Bronchial epithelial cell (primary cell): ENCODE results near the gene ADAMTS2. TPM values are rescaled to one million over a fixed set of nuclear protein-coding genes. Genes with fewer than 3 reads are reported as not detected.

ENCODE experiments used
- DNase-seq: peaks from one replicate; pipeline ENCODE4 v3.0.0-alpha.2; 2010; ENCODE audit warnings: low read depth
- FAIRE-seq: peaks from 2 replicates; lab custom pipeline; 2011; peaks lifted over from hg19 to GRCh38; lab: Jason Lieb, UNC
- H3K27me3 ChIP-seq: 2 replicates; pipeline ENCODE4 v1.5.1; 2011; ENCODE audit warnings: low read length; ENCODE audit not compliant: control insufficient read depth, insufficient read depth
- H3K36me3 ChIP-seq: 2 replicates; pipeline ENCODE4 v1.5.1; 2011; ENCODE audit warnings: low read length; ENCODE audit not compliant: control insufficient read depth, insufficient read depth
- H3K4me3 ChIP-seq: 2 replicates; pipeline ENCODE4 v1.5.1; 2011; ENCODE audit warnings: mild to moderate bottlenecking, low read depth, low read length, control low read depth
- total RNA-seq: library from RNA; depleted of rRNA; stranded (reverse); fragments of >200 nt; gene quantifications from 2 replicates; pipeline ENCODE4 v1.2.1, GENCODE V29; 2014
- TF ChIP-seq, protein P1 (sequence below): IDR thresholded peaks from 2 replicates; pipeline ENCODE4 v1.5.1; 2011; ENCODE audit warnings: mild to moderate bottlenecking, moderate library complexity, low read length, control low read depth, inconsistent platforms; ENCODE audit not compliant: insufficient read depth, severe bottlenecking

ADAMTS2 gene
- total RNA-seq, 1 donor from 2014 or later: 0.26 TPM

GRCh38 chr5:179138568-179138925 is 206.7 kb downstream of the ADAMTS2 start:
- DNase-seq (no peak), FAIRE-seq (no peak)
- Histone ChIP-seq H3K4me3 (no peak overlapping the region), H3K27me3 (no peaks in the 10 kb centered on the region), H3K36me3 (no peaks in the 10 kb centered on the region)
- TF ChIP-seq, protein P1, sequence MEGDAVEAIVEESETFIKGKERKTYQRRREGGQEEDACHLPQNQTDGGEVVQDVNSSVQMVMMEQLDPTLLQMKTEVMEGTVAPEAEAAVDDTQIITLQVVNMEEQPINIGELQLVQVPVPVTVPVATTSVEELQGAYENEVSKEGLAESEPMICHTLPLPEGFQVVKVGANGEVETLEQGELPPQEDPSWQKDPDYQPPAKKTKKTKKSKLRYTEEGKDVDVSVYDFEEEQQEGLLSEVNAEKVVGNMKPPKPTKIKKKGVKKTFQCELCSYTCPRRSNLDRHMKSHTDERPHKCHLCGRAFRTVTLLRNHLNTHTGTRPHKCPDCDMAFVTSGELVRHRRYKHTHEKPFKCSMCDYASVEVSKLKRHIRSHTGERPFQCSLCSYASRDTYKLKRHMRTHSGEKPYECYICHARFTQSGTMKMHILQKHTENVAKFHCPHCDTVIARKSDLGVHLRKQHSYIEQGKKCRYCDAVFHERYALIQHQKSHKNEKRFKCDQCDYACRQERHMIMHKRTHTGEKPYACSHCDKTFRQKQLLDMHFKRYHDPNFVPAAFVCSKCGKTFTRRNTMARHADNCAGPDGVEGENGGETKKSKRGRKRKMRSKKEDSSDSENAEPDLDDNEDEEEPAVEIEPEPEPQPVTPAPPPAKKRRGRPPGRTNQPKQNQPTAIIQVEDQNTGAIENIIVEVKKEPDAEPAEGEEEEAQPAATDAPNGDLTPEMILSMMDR: no peak

DNA sequence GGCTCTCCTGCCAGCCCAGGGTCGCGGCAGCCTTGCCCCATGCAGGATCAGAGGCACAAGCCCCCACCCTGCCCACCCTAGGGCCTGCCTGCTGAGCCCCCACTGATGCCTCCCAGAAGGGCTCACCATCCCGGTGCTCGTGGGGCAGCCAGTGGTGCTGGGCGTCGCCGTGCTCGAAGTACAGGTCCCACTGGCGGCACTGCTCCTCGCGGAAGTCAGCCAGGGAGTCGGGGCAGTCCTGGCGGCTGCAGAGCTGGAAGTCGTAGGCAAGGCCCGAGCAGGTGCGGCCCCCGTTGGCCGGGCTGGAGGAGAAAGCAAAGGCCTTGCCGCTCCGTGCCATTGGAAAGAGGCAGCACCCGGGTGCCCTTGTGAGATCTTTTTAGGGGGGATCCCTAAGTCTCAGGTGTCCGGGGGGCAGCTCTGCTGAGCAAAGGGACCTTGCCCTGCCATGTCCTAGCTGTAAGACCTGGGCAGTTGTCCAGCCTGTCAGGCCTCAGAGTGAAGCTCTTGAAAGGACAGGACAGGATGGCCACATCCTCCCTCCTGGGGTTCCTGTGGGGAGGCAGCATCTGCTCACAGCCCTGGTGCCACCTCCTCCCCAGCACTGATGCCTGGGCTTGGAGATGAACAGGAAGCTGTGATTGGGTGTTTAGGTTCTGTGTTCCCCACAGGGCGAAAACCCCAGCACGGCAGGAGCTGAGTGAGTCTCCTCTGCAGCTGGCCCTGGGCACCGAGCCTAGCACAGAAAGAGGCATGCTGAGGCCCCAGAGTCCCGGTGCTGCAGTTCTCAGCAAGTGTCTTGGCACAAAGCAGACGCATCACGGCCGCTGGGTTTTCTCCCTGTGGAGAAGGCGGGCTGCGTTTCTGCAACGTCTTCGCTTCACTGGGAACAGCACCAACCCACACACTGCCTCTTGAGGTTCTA is 207.4 kb downstream of the ADAMTS2 start:
- Histone ChIP-seq H3K36me3 (no peaks in the 10 kb centered on the region), H3K27me3 (no peaks in the 10 kb centered on the region), H3K4me3 (no peak overlapping the region)
- FAIRE-seq (no peak), DNase-seq (no peak)
- TF ChIP-seq, protein P1: no peak

DNA sequence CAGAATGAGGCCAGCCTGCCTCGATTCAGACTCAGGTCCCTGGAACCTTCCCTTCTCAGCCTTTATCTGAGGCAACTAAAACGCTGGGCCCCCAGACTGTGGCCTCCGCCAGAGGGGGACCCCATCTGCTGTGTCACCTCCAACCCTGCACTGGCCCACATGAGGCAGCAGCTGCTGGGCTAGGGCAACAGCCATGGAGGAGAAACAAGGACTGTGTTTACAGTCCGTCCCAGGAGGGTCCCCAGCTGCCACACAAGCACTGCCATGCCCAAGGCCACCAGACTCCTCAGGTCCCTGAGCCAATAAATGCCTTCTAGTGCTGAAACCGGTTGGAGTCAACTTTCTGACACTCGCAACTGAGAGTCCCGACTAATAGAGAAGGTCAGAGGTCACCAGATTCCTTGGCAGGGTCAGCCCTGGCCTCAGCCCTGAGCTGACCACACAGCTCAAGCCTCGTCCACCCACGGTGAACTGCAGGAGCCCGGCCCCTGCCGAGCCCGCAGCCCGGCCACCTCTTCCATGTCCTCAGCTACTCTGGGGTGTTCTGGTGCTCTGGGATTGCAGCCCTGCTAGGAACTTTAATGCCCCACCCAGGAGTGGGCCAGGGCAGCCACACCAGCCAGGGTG is 208.1 kb downstream of the ADAMTS2 start:
- no peak for FAIRE-seq
- DNase-seq: no peak

DNA sequence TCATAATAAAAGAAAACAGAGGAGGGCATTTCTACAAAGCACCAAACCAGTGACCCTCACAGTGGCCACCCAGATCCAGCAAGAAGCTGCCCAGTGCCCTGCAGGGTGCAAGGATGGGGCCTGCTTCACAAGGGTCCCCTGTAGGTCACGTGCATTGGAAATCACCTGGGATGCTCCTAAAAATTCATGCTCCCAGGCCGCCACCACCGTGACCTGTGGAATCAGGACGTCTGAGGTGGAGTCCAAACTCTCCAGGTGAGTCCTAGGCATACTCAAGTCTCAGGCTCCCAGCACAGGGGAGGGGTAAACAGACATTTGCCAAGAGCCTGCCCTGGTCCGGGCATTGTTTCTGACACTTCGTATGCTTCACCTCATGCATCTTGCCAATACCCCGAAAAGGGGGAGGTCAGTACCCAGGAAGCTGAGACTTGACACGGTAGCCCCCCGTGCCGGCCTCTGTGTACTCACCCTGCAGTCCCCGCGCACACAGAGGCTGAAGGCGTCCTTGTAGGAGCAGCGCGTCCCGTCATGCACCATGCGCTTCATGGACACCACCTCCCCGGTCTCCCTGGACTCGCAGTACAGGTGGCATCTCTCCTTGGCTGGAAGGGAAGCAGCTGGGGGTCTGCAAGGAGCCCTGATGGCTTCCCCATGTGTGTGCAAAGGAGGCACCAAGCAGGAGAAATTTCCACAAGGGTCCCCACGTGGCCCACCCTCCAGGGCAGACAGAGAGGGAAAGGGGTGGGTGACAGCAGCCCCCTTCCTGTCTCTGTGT is 209.6 kb downstream of the ADAMTS2 start:
- TF ChIP-seq, protein P1: no peak
- H3K27me3 ChIP-seq: no peaks in the 10 kb centered on the region
- FAIRE-seq: no peak
- H3K4me3 ChIP-seq: no peak overlapping the region
- no peak for DNase-seq
- H3K36me3 ChIP-seq: no peaks in the 10 kb centered on the region

More for the DNA sequence above, 208.1 kb downstream of the ADAMTS2 start:
- TF ChIP-seq, protein P1: no peak
- Histone ChIP-seq H3K4me3 (no peak overlapping the region), H3K36me3 (no peaks in the 10 kb centered on the region), H3K27me3 (no peaks in the 10 kb centered on the region)

- H3K4me3 ChIP-seq: no peak overlapping the region
- TF ChIP-seq, protein P1: no peak
- H3K27me3 ChIP-seq: no peaks in the 10 kb centered on the region
- no peak for DNase-seq
- FAIRE-seq: no peak
- no peaks in the 10 kb centered on the region for H3K36me3 ChIP-seq
Measured at GRCh38 chr5:179135006-179135405, 210.3 kb downstream of the ADAMTS2 start.
